ENCODE measurements around the gene LILRA6.

DNA sequence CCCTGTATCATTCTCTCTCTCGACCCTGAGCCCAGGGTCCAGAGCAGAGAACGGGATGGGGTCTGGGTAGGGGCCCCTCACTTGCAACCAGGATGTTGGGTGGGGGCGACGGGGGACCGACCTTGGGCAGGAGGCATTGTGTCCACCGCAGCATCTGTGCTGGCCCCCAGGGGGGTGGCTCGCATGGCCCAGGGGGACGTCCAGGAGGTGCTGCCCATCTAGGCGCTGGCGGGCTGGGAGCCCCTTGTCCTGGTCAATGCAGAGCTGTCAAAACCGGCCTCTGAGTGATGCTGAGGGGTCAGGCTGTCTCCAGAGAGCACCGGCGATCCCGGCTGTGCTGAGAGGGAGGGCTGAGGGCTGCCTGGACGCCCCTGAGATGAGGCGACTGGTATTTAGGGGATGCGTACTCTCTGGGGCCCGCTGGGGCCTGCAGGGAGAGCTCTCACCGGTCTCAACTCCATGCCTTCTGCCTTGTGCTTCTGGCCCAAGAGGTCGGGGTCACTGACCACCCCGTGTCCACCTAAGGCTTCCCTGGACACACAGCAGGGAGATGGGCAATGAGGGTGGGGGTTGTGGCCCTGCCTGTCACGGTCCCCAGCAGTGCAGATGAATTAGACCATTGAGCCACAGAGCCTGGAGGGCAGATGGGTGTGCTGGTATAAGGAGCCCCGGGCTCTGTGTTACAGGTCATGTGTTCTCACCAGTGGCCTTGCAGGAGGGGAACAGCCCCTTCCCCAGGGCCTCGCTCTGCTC is 33.4 kb downstream of the LILRA6 start:
- TF ChIP-seq USF1 (IDR thresholded peaks at IDR 0.05) = no peak
- no peak for TF ChIP-seq EP300 (IDR thresholded peaks at IDR 0.05; ENCODE audit: borderline replicate concordance)
- no peak for TF ChIP-seq YY1 (IDR thresholded peaks at IDR 0.05; ENCODE audit: low read depth)
- TF ChIP-seq TAF1 (IDR thresholded peaks at IDR 0.05; ENCODE audit: low read depth) = no peak
- TF ChIP-seq CREB1 (IDR thresholded peaks at IDR 0.05; ENCODE audit: low read depth) = no peak
- no peak for TF ChIP-seq EGR1 (IDR thresholded peaks at IDR 0.05)
- TF ChIP-seq CEBPB (IDR thresholded peaks at IDR 0.05) = no peak
- TF ChIP-seq, protein P1, sequence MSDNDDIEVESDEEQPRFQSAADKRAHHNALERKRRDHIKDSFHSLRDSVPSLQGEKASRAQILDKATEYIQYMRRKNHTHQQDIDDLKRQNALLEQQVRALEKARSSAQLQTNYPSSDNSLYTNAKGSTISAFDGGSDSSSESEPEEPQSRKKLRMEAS (IDR thresholded peaks at IDR 0.05) = no peak
- TF ChIP-seq RAD21 (IDR thresholded peaks at IDR 0.05; ENCODE audit: low read depth) = no peak
- no peak for TF ChIP-seq REST (IDR thresholded peaks at IDR 0.05; ENCODE audit: low read depth)
- no peak for TF ChIP-seq NFIC (IDR thresholded peaks at IDR 0.05)
- TF ChIP-seq FOXM1 (IDR thresholded peaks at IDR 0.05; ENCODE audit: borderline replicate concordance, low read depth) = no peak
- TF ChIP-seq ZBTB7A (IDR thresholded peaks at IDR 0.05; ENCODE audit: low read depth) = peak; percentile 21; the same call in 1 of the 2 replicates
- no peak for TF ChIP-seq TCF12 (IDR thresholded peaks at IDR 0.05; ENCODE audit: low read depth)
